Measurements from ENCODE around the gene PBX1.
"Not testable (repeated sequence)": the region's sequence is repeated elsewhere in the genome, so short reads cannot be mapped to it uniquely, and the experiment has no call there.

PBX1 gene

DNA sequence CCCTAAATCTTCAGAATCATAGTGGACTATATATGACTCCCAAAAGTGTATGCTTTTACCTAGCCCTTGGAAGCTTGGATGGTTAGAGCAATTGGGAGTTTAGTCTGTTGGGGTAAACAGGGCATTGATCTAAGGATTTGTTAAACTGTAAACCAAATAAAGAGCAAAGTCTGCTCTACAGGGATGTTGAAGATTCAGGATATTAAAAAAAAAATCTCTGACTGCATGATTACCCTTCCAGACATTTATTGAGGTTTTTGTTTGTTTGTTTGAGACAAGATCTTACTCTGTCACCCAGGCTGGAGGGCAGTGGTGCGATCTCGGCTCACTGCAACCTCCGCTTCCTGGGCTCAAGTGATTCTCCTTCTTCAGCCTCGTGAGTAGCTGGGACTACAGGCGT lies 31.6 kb downstream of the PBX1 start:
- DNase-seq, result no peak

DNA sequence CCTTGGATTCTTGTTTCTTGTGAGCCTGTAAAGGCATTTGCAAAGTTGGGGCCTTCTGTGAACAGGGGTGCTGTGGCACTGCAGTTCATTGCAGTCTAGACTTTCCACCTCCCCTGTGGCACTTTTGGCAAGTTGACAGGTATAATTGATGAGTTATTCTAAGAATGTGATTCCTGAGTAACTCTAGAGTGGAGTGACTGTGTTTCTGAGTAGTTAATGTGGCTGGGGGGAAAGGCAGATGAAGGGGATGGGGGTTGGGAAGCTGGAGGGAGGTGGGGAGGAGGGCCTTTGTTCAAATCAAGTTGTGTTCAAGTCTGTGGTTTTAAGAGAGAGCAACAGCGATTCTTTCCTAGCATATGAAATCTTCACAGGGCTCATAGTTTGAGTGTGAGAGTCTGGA lies 32.9 kb downstream of the PBX1 start:
- DNase-seq, result no peak

DNA sequence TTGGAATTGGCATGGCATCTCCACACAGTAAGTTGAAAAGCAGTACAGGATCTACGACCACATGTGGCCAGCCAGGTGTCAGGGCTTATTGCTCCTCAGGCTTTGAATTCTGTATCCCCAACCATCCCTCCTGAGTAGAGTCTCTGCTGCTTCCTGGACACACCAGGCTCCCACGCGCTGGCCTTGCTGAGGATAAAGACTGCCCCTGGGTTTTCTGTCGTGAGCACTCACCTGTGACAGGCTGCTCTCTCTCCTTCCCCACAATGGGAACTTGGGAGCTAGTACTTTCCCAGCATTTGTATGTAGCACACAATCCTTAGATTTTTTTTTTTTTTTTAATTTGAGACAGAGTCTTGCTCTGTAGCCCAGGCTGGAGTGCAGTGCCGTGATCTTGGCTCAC lies 33.6 kb downstream of the PBX1 start:
- DNase-seq, result no peak

DNA sequence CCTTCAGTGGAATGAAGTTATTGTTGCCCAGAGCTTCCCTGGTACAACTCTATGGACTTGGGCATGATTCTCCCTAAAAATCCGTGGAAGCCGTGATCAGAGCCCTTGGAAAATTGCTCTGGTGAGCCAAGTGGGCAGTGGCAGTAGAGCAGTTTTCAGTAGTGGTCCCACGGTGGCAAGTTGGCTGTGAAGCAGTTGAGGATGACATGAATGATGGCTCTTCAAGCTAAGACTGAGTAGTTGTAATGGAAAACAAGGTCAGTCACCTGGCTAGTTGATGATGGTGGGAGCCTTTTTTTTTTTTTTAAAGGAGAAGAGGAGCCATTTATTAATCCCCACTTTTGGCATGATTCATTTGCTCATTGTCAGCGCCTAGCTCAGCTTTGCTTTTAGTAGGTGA lies 36.2 kb downstream of the PBX1 start:
- DNase-seq, result no peak

DNA sequence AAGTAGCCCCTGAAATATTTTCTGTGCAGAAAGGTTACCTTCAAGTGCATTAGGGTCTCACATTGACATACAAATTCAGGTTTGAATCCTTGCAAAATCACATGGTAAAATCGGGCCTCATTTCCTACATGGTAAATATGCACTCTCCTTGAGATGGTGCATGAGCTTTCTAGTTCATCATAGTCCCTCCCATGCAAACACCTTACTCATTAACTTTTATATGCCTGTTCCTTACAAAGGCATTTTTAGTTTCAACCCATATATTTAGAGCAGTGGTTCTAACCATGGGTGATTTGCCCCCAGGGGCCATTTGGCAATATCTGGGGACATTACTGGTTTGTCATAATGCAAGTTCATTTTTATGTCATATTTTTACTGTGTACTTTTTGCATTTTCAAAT lies 37.2 kb downstream of the PBX1 start:
- no peak for DNase-seq

DNA sequence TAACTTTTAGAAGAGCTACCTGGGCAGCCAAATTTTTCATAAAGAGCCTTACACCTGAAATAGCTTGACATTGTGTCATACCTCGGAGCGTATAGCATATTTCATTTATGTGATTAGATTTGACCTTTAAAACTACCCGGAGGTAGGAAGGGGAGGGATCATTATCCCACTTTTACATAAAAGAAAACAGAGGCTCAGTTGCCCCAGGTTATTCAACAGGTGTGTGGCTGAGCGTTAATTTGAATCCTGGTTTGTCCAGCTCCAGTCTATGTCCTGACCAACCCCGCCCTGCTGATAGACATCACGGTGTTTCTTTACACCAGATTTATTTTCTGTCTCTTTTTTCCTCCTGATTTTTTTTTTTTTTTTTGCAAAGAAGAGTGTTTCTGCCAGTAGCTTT lies 39.7 kb downstream of the PBX1 start:
- peak; percentile 34 to 80 for DNase-seq

DNA sequence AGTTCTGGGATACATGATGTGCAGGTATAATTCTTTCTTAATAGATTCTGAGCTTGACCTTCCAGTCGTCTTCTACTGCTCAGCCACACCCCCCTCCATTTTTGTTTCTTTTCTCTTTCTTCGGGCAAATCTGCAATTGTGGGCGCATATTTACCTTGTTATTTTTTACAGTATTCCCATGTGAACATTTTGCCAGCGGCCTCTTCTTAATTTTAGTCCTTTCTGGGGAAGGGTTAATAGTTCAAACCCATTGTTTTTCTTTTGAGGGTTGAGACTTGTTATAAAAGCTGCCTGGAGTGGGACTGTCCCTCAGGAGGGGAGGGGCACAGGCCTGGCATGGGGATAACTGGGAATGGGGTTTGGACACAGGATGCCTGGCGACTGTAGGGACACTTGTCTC lies 40.3 kb downstream of the PBX1 start:
- DNase-seq, result no peak

DNA sequence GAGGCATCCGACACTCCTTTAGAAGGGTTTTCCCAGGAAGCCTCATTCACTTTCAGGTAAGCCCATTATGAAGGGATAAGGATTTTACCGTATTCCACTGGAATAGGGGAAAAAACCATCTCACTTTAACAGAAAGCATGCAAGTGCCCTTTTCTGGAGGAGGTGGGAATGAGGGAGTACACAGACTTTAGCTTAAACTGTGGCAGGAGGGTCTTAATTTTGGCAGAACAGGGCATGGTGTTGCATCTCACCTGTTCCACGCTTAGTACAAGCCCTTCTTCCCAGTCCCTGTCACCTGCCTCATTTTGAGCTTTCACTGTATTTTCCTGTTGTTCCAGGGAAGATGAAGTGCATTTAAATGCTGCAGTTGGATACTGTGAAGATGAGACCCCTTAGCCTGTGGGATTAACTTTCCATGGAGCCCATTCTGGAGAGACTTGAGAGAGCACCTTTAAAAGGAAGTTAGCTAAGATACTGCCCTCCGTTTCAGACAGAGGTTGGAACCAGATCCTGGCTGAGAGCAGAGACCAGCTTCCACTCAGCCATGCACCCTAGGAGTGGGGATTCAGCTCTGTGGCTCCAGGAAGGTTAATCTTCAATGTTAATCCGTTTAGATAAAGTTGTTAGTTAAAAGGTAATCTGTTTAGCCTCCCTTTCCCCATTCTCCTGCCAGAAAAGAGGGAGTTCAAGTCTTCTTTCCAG lies 42.6 kb downstream of the PBX1 start:
- DNase-seq, result peak; percentile 72 to 83

DNA sequence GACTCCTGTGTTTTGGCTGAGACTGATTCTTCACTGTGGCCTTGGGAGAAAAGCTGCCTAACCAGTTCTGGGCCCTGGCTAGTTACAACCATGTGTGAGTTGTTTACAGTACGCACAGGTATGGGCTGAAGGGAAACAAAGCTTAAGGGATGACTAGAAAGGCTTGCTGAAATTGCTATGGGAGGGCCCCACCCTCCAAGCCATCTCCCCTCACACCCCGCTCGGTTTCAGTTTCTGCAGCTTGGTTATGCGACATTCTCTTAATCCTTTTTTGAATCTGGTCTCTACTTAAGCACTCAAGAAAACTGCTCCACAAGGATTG lies 43.1 kb downstream of the PBX1 start:
- peak; percentile 99 for DNase-seq

DNA sequence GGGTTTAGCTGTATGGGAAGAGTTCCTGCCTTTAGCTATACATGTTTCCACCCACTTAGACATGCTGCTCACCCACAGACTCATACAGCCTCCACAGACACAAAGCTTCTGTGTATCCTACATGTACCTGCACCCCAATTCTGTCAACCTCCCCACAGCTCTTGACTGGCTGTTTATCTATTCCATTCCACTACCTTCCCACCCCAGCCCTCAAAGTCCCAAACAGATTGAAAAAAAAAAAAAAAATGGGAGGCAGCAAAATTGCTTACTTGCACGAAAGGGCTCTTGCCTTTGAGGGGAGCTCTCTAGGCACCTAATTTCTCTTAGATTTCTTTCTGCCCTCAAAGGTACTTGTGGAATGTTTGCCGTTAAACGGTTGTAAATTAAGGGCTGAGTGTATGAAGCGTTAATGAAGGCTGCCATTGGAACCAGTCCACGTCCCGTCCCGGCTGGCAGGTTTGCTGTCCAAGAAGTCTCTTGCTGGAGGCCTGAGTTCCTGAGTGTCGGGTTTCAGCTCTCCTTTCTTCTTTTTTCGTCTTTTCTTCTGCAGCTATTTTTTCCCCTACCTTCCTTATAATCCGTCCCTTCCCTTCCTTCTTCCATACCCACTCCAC lies 43.6 kb downstream of the PBX1 start:
- DNase-seq, result peak; percentile 63 to 75

DNA sequence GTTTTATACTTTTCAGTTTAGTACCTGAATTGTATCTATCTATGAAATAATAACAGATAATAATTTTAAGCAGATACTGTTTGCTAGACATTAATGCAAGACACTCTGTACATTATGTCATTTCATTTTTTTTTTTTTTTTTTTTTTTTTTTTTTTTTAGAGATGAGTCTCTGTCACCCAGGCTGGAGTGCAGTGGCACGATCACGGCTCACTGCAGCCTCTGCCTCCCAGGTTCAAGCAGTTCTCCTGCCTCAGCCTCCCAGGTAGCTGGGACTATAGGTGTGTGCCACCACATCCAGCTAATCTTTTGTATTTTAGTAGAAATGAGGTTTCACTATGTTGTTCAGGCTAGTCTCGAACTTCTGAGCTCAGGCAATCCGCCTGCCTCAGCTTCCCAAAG lies 44.8 kb downstream of the PBX1 start:
- not testable (repeated sequence) for DNase-seq

DNA sequence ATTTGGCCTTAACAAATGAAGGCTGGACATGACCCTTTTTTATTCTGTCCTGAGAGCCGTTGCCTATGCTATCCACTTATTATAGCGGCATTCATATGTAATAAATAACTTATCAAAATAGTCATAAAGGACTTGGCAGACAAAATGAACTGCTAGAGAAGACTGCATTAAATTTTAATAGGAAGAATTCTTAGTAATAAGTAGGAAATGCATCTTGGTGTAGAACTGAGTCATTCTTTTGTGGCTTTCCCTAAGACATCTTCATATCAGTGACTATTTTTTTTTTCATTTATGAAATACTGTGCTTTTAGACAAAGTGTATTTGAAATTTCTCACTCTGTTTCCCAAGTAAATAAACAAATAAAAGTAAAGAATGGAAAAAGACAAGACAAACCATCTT lies 45.6 kb downstream of the PBX1 start:
- DNase-seq, result no peak

DNA sequence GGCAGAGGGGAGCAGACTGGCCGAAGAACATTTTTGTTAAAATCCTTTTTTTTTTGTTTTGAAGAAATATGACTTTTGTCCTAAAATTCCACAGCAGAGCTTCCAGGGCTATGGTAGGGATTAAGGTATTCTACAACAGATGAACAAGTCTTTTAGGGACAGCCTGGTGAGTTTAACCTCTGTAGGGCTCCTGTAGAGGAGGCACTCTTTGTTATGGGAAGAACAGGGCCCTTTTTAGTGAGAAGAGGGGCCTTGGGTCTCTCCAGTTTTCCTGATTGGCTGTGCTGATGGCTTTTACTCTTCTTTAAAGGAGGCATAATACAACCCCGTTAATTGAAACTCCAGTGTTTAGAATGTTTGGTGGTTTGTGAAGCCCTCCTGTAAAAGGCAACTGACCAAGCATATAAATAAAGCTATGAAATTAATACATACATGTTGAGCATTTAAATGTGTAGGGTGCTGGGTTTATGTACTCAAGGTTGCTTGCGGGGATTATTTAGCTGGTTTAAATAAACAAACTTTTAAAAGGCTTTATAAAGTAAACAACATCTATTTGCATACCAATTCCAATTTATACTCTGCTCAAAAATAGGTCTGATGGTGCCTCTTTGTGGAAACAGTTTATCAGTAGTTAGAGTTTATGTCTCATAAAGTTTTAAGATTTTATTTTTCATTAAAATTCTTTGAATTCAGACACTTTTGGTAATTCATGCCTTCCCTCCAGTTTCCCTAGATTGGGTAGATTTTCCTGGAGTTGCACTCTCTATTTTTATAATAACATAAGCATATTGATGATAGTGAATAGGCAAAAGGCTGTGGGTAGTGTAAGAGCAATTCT lies 46.5 kb downstream of the PBX1 start:
- DNase-seq, result peak in 1 of 2 experiments; percentile 64

DNA sequence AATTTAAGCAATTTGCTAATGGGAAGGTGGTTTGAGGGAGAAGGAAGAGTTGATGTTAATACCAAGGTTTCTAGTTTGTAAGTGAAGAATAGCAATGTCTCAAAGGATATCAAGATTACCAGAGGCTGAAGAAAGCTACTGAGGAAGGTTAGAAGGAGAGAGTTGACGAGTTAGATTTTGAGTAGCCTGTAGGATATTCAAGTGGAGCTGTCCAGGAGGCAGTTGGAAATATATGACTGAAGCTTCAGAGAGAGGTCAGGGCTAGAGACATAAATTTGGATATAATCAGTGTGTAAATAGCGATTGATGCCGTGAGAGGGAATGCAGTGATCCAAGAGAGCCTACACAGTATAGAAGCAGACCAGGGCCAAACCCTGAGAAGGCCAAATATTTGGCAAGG lies 48.4 kb downstream of the PBX1 start:
- no peak for DNase-seq

DNA sequence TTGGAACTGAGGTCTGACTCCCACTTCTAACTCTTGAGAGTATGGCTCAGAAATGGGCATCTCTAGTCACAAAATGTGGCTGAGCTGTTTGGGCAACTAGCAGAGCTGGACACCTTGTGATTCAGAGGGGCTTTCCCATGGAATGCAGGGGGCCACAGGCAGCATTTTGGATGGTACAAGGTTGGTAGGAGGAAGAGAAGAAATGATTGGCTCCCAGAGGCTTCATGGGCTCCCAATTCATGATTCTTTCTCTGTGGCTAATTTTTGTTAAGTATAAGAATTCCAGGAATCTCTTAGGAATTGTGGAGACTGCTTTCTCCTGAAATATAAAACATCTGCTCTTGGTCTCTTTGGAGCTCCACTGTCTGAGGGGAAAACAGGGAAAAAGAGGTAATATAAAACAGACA lies 49.7 kb downstream of the PBX1 start:
- DNase-seq, result no peak

DNA sequence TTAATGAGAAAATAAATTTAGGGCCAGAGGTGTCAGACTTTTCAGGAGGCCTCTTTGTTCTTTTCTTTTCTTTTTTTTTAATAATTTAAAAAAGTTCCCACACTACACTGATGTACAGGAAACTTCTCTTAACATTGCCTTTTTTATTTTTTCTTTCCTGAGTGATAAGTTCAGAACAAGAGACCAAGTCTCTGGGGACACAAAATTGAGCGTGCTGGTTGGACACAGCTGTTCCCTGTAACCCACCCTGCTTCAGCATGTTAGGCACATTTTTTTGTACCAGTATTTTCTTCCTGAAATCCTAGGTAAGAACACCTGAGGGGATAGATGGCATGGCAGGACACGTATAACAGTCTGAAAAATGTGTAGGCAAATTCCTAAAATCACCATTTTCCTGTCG lies 50.1 kb downstream of the PBX1 start:
- no peak for DNase-seq

DNA sequence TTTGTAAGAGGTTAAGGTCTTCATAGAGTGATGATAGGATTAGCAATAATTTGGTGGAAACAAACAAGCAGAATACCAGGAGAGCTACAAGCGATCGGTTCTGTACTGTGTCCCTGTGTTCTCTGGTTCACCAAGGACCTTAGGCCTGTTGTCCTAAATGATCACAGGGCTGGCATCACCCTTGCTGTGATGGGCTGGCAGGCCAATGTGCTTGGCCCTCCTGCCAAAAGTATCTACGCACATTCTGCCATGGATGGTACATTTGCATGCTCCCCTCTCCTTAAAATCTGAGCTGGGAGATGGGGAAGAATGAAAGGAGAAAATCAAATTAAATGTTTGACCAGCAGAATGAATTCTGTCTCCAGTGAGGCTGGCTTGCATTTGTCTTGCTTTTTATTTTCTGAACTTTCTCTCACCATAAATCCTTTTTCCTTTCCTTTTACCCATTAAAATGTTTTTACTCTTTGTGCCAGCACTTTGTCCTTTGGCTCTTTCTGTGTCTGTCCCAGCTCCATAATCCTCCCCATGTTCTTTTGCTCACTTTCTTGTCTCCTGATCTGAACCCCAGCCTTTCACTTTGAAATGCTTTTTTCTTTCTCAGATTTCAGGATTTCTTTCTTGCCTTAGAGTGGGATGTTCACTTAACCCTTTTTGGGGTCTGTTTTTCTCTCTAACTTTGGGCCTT lies 51.7 kb downstream of the PBX1 start:
- no peak for DNase-seq

DNA sequence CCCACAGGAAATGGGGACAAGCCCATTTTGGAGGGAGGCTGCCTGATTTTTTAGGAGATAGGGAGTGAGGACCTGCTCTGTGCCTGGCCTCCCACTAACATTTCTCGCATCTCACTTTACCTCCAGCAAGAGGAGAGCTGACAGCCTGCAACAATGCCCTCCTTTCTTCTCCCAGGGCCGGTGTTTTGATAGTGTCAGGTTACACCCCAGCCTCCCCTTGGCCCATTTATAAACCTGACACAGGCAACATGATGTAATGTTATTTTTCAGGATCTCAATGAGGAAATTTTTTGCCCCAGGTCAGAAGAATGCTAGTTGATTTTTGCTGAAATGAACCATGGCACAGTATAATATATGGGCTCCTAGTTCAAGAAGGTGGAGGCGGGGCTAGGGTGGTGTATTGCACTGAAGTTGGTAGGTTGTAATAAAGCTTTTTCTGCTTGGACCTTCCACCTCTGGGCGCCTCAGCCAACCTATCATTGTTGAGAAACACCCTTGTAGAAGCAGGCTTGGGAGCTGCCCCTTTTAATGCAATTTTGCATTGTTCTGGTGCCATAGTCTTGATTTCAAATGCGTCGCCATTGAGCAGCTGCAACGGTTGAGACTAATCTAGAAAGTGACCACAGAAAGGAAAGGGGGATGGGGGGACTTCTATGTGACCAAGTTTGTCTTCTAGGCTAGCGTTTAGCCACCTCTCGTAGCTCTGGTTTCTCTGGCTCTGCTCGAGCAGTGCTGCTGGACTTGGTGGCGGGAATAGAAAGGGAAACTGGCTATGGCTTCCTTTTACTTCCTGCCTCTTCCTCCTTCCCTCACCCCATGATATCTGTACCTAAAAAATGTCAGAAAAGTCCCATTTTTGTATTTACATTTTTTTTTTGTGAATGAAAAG lies 53.0 kb downstream of the PBX1 start:
- peak; percentile 99 for DNase-seq

DNA sequence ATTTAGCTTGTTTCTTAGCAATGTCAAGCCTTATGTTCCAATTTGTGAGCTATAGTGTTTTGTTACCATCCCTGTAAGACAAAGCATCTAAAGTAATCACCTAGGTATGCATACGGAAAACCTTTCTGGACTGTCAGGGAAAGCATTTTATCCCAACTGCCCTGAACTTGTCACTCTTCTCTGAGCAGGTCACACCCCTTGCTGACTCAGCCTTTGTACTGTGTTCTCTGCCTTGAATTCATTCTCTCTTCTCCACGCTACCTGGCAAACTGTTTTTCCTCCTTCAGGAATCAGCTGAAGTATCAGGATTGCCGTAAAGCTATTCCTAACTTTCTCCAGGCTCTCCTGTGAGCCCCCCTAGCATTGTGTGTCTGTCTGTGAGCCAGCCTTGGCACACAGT lies 54.2 kb downstream of the PBX1 start:
- no peak for DNase-seq

DNA sequence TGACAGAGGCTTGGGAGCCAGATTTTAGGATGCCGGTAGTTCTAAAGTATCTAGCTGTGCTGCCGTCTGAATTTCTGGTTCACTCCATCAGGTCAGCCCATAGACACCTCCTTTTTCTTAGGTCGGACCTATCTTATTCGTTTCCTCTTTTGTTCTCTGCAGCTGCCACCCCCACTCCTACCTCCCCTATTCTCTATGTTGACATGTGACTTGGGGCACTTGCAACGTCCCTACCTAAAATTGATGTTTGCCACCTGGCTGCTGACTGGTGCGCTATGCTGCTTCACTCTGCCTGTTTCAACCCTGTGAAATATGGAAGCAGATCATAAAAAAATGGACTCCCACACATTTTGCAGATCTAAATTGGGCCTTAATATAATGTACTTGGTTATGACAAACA lies 55.3 kb downstream of the PBX1 start:
- DNase-seq, result no peak

DNA sequence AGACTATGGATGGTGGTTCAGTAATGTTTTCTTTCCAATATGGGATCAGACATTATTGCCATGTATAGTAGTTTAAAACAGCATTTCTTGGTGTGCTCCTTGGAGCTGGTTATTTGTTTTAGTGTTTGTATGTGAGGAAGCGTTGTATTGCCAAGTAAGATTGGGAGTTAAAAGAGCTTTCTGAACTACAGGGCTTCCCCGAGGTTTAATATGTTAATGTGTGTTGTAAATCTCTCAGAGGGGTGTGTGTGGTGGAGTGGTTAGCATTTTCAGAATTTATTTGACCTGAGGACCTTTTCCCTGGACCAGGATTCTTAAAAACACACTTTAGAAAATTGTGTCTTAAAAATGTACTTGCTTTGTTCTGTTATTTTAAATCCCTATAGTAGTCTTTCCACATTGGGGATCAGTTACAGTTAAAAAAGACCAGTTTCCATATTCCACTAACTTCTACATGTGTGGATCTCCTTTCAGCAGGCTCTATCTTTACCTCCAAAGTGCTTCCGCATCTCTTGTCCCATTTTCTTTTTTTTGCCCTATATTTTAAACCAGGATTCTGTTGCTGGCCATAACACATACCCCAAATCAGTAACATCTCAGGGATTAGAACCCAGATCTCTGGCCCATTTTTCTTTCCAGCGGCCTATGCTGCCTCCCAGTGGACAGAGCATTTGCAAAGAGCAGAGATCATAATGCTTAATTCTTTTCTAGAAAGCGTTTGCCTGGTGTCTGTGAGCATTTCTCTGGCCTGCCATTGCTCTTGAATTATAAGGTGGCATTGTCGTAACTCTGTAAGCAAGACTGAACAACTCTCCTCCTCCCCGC lies 58.6 kb downstream of the PBX1 start:
- peak; percentile 42 to 74 for DNase-seq

DNA sequence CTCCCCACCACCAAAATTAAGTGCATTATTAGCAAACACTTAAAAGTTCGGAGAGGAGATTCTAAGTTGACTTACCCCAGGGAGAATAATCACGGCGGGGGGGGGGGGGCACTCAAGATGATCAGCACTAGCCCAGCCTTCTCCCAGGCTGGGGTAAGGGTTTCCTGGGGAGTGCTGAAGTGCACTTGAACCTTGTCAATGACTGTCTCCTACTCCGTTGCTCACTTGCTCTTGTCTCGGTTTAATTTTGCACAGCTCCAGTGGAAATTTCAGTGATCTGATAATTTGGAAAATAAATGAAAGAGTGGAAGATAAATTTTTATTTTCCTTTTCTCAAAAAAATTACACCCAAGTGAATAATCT lies 59.2 kb downstream of the PBX1 start:
- DNase-seq, result no peak
